ENCODE results near the gene BACE1. TPM values are rescaled to one million over a fixed set of nuclear protein-coding genes. Genes with fewer than 3 reads are reported as not detected.

Gene BACE1
- polyA plus RNA-seq, 3 donors, result 1.6 to 9.1 (median 3.1) TPM

GRCh38 chr11:117333917-117334316 lies 17.9 kb upstream of the BACE1 start:
- Histone ChIP-seq H3K36me3 (replicated peaks in 1 of 2; ENCODE audit: control insufficient read depth in 1 of 2, insufficient read depth in 2 of 2, low read length in 2 of 2) (peaks cover 2 to 41% of the 10 kb centered on the region in 2 donors), H3K4me3 (replicated peaks in 1 of 3; ENCODE audit: low read depth in 2 of 3, low read length in 3 of 3) (no peak overlapping the region), H3K9ac (ENCODE audit: insufficient read depth, low read length, poor library complexity, severe bottlenecking) (no peak overlapping the region), H3K27me3 (ENCODE audit: control insufficient read depth in 2 of 2, insufficient read depth in 2 of 2, low read length in 2 of 2) (no peaks in the 10 kb centered on the region), H3K27ac (ENCODE audit: low read depth in 1 of 2, low read length in 2 of 2) (no peak overlapping the region), H4K20me1 (ENCODE audit: insufficient read depth, low read length) (no peaks in the 10 kb centered on the region), H3K4me2 (replicated peaks; ENCODE audit: extremely low read depth, low read length, poor library complexity, severe bottlenecking) (no peak overlapping the region), H3K4me1 (ENCODE audit: control insufficient read depth in 1 of 2, insufficient read depth in 2 of 2, low read length in 2 of 2) (peaks cover 4 to 6% of the 10 kb centered on the region in 2 donors), H3K79me2 (ENCODE audit: insufficient read depth, low read length) (peaks cover 3% of the 10 kb centered on the region), H3K9me3 (replicated peaks in 1 of 2; ENCODE audit: control insufficient read depth in 1 of 2, insufficient read depth in 1 of 2, low read length in 2 of 2) (no peaks in the 10 kb centered on the region), H2AFZ (ENCODE audit: insufficient read depth, low read depth, low read length, poor library complexity, severe bottlenecking) (no peak overlapping the region)
- WGBS (ENCODE audit: insufficient coverage), result 89% methylated on average over 5 of the region's 9 CpGs
- Mint-ChIP-seq H3K9me3 (no peaks in the 10 kb centered on the region), H3K4me3 (no peak overlapping the region), H3K27ac (no peak overlapping the region), H3K36me3 (peaks cover 41 to 42% of the 10 kb centered on the region in 2 donors), H3K4me1 (peaks cover 11% of the 10 kb centered on the region), H3K27me3 (ENCODE audit: low read depth in 3 of 3) (no peaks in the 10 kb centered on the region)
- intact Hi-C loops (cut with micrococcal nuclease), result no loop called here
- DNase-seq, result no peak
- no peak for TF ChIP-seq CTCF (IDR thresholded peaks at IDR 0.05)

GRCh38 chr11:117332843-117333242 lies 16.8 kb upstream of the BACE1 start:
- Histone ChIP-seq H3K4me1 (ENCODE audit: control insufficient read depth in 1 of 2, insufficient read depth in 2 of 2, low read length in 2 of 2) (peaks cover 11 to 14% of the 10 kb centered on the region in 2 donors), H3K27ac (ENCODE audit: low read depth in 1 of 2, low read length in 2 of 2) (no peak overlapping the region), H3K79me2 (ENCODE audit: insufficient read depth, low read length) (peaks cover 3% of the 10 kb centered on the region), H3K9me3 (replicated peaks in 1 of 2; ENCODE audit: control insufficient read depth in 1 of 2, insufficient read depth in 1 of 2, low read length in 2 of 2) (no peaks in the 10 kb centered on the region), H3K36me3 (replicated peaks in 1 of 2; ENCODE audit: control insufficient read depth in 1 of 2, insufficient read depth in 2 of 2, low read length in 2 of 2) (peaks cover 2 to 33% of the 10 kb centered on the region in 2 donors), H3K9ac (ENCODE audit: insufficient read depth, low read length, poor library complexity, severe bottlenecking) (no peak overlapping the region), H3K4me3 (replicated peaks in 1 of 3; ENCODE audit: low read depth in 2 of 3, low read length in 3 of 3) (no peak overlapping the region), H3K27me3 (ENCODE audit: control insufficient read depth in 2 of 2, insufficient read depth in 2 of 2, low read length in 2 of 2) (no peaks in the 10 kb centered on the region), H4K20me1 (ENCODE audit: insufficient read depth, low read length) (no peaks in the 10 kb centered on the region), H2AFZ (ENCODE audit: insufficient read depth, low read depth, low read length, poor library complexity, severe bottlenecking) (no peak overlapping the region), H3K4me2 (replicated peaks; ENCODE audit: extremely low read depth, low read length, poor library complexity, severe bottlenecking) (no peak overlapping the region)
- no peak for DNase-seq
- whole genome bisulfite sequencing (ENCODE audit: insufficient coverage), result 50% methylated on average over 2 of the region's 2 CpGs
- TF ChIP-seq CTCF (IDR thresholded peaks at IDR 0.05), result no peak
- no peak overlapping the region for H3K27ac Mint-ChIP-seq
- H3K4me3 Mint-ChIP-seq, result no peak overlapping the region
- no peaks in the 10 kb centered on the region for H3K9me3 Mint-ChIP-seq
- H3K36me3 Mint-ChIP-seq, result peaks cover 30 to 34% of the 10 kb centered on the region in 2 donors
- peaks cover 9% of the 10 kb centered on the region for H3K4me1 Mint-ChIP-seq
- intact Hi-C loops (cut with micrococcal nuclease), result no loop called here
- no peaks in the 10 kb centered on the region for H3K27me3 Mint-ChIP-seq (ENCODE audit: low read depth in 3 of 3)

Measured in CD14-positive monocyte (primary cell).